MG63 (cell line): Measurements from ENCODE around the gene SCRN2. TPM values are rescaled to one million over a fixed set of nuclear protein-coding genes. Genes with fewer than 3 reads are reported as not detected.

Experiments
- DNase-seq: peaks from one replicate; pipeline ENCODE4 v3.0.0-alpha.2; 2020
- H3K27me3 ChIP-seq: fragments of 250-450 bp; sonication (Bioruptor Pico); 2 replicates; pipeline ENCODE4 v1.5.1; 2020; ENCODE audit warnings: mild to moderate bottlenecking, moderate library complexity
- H3K36me3 ChIP-seq: fragments of 250-450 bp; sonication (Bioruptor Pico); 2 replicates; pipeline ENCODE4 v1.5.1; 2020; ENCODE audit warnings: mild to moderate bottlenecking, moderate library complexity
- H3K4me3 ChIP-seq: fragments of 250-450 bp; sonication (Bioruptor Pico); 2 replicates; pipeline ENCODE4 v1.5.1; 2020; ENCODE audit warnings: mild to moderate bottlenecking, moderate library complexity
- H3K9me3 ChIP-seq: fragments of 250-450 bp; sonication (Bioruptor Pico); 2 replicates; pipeline ENCODE4 v1.5.1; 2020; ENCODE audit warnings: mild to moderate bottlenecking, moderate library complexity
- total RNA-seq: library from RNA; depleted of rRNA; stranded (reverse); fragments of >200 nt; shearing (Covaris generic); gene quantifications from 2 replicates; pipeline ENCODE4 v1.2.3, GENCODE V29; 2014; ENCODE audit warnings: low replicate concordance

The SCRN2 gene
- total RNA-seq, 1 experiment from 2014 or later, result 45.0 TPM

DNA sequence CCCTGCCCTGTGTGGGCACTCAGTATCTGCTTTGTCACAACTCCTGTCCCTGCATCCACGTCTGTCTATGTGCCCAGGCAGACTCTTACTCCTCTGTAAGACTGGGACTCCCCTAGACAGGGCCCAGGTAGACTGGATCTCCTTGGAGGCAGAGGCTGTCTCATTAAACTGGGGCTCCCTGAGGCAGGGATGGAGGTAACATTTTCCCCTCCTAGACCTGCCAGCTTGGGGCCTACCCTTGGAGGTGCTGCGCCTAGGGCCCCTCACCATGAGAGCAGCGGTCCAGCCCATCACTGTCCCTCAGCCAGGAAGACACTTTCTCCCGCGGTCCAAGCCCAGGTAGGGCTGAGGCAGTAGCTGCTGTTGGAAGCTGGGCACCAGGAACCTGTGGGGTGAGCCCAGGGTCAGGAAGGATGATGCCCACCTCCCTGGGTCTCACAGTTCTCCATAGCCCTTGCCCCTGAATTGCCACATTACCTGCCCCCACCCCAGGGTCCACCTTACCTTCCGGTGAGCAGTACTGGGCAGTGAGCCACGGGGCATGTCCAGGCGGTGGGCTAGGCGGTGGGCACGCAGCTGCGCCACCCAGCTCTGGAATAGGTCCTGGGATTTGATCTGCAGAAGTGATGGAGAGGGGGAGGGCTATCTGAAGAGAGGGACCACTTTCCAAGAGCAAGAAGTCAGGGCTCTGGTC, 22.9 kb downstream of the SCRN2 start:
- no peak for DNase-seq
- Histone ChIP-seq H3K27me3 (no peaks in the 10 kb centered on the region), H3K4me3 (no peak overlapping the region), H3K9me3 (no peaks in the 10 kb centered on the region), H3K36me3 (peaks cover under 1% of the 10 kb centered on the region; the same call in 1 of the 2 replicates)

DNA sequence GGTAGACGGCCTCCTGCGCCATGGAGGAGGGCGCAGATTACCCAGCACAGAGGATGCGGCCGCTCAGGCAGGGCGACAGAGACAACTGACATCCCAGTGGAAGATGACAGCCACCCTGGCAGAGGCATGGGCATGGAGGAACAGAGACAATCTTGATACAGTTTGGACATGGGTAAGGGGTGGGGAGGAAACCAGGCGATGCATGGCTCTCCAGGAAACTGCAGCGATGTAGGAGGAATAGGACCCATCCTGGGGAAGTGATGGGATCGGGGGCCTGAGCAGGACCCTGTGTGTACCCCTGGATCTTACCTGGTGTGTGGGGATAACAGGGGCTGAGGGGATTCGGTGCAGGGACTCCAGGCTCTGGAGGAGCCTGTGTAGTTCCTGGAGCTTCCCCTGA, 24.1 kb downstream of the SCRN2 start:
- no peaks in the 10 kb centered on the region; the same call in 1 of the 2 replicates for H3K36me3 ChIP-seq
- no peak for DNase-seq

DNA sequence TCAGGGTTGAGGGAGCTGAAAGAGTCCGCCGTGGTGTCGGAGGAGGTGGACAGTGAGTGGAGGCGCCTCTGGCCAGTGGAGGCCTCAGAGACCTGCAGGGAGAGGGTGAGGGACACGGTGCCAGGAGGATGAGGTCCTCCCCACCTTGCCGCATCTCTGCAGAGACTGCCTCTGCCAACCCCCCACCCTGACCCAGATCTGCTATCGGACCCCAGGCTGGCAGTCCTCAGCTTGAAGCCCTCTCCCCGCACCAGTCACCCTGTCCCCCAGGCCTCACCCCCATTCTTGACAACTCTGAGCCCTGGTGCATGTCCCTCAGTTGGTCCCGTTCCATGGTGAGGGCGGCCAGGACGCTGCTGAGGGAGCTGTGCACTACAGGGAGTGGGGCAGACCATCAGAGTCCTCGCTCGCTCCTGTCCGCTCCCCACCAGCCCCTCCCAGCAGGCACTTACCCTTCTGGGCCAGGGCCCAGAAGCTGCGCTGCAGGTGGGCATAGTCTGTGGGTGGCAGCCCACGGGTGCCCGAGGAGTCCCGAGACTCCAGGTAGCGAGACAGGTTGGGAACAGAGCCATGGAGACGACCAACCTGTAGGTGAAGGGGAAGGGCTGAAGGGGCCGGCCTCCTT, 24.9 kb downstream of the SCRN2 start:
- H3K27me3 ChIP-seq, result no peaks in the 10 kb centered on the region
- H3K9me3 ChIP-seq, result no peaks in the 10 kb centered on the region
- no peaks in the 10 kb centered on the region; the same call in 1 of the 2 replicates for H3K36me3 ChIP-seq
- no peak for DNase-seq
- H3K4me3 ChIP-seq, result no peak overlapping the region

More for the DNA sequence above, 24.1 kb downstream of the SCRN2 start:
- no peak overlapping the region for H3K4me3 ChIP-seq
- H3K9me3 ChIP-seq, result no peaks in the 10 kb centered on the region
- no peaks in the 10 kb centered on the region for H3K27me3 ChIP-seq

DNA sequence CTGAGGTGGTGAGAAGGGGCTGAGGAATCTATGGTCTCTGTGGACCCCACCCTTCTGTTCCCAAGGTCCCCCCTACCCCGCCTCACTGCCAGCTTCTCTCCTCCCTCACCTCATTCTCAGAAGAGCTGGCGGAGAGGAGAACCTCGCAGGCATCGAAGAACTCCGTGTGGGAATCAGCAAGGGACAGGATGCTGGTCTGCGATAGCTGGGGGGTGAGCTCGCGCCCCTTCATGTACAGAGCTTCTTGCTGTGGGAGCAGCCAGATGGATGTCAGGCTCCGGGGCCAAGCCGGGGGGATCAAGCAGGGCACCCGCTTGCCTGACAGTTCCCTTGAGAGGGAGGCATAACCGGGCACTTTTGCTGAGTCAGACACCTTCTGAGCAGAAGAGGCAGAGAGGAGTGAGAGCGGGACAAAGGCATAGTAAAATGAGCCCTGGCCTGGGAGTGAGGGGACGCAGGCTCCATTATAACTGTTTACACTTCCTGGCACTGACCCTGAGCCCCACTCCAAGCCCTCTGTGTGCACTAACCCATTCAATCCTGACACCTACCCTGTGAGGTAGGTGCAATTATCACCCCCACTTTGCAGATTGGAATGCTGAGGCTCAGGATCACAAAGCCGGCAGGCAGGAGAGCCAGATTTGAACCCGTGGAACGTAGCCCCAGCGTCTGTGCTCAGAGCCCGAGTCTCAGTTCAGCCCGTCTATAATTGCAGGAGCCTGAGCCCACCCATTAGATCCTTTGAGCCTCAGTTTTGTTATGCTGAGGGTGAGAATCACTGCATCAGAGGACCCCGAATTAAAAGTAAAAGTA, 25.8 kb downstream of the SCRN2 start:
- H3K4me3 ChIP-seq, result no peak overlapping the region
- H3K36me3 ChIP-seq, result peaks cover under 1% of the 10 kb centered on the region; the same call in 1 of the 2 replicates
- no peaks in the 10 kb centered on the region for H3K9me3 ChIP-seq
- no peaks in the 10 kb centered on the region for H3K27me3 ChIP-seq
- DNase-seq, result no peak

DNA sequence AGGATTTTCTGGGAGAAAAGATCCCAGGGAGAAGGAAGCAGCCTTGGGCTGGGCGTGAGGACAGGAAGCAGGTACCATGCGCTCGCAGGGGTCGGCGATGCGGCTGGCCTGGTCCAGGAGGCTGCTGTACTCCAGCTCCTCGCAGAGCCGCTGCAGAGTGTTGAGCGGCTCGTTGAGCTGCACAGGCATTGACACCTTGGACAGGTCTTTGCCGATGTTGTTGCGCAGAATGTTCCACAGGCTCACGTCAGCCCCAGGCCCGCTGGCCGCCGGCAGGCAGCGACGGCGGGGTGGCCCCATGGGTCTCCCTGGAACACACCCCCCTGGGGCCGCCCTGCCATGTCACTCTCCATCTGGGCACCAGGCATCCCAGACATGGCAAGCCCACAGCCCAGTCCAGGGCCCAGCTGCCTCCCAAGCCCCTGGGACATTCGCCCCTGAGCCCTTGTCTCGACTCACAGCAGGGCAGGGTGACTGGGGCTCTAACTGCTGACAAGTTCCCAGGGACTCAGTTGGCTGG, 27.5 kb downstream of the SCRN2 start:
- no peak for DNase-seq
- no peak overlapping the region for H3K4me3 ChIP-seq
- H3K27me3 ChIP-seq, result no peaks in the 10 kb centered on the region
- peaks cover 16% of the 10 kb centered on the region for H3K36me3 ChIP-seq
- H3K9me3 ChIP-seq, result no peaks in the 10 kb centered on the region

DNA sequence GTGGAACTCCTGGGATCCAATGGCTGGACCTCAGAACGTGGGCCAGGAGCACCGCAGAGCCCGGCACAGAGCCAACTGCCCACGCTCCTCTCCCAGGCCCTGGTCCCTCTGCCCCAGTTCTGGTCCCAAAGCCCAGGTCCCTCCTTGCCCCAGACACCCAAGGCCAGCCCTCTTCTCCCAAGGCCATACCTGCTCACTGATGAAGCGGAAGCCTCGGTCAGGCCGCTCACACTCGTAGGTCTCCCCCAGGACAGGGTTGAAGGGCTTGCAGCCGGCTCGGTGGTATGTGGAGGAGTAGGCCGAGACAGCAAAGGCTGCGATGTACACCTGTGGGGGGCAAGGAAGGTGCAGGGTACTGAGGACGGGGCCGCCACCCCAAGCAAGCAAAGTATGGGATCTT, 28.0 kb downstream of the SCRN2 start:
- peaks cover 20% of the 10 kb centered on the region for H3K36me3 ChIP-seq
- DNase-seq, result no peak
- H3K9me3 ChIP-seq, result no peaks in the 10 kb centered on the region

DNA sequence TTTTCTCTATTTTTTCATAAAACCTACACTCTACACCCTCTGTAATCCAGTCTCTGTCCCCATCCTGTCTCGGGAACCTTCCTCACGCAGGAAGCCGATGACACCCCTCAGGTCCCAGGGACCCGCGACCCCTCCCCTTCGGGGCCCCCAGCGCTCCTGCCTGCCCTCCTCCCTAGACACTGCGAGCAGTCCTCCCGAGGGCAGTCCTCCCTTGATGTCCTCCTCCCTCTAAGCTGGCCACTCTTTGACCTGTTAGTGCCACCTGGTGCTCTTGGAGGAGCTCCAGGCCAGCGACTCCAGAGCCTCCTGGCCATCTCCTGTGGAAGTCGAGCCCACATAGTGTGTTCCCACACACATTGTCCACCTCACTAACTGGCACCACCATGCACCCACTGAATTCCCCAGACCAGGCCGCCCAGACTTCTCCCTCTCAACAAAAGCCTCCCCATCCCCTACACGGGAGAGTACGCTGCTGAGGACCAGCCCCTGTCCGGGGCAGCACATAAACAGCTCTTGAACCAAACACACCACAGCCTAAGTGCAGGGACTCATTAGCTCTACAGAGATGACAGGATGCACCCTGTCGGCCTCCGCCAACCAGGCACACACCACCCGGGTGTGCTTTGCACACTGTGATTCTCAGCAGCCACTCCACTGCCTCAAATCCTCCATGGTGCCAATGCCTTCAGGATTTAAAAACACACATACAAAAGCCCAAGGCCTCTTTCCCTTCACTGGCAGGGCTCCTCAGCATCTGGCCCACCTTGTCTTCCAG, 28.7 kb downstream of the SCRN2 start:
- Histone ChIP-seq H3K4me3 (no peak overlapping the region), H3K9me3 (no peaks in the 10 kb centered on the region), H3K36me3 (peaks cover 22% of the 10 kb centered on the region), H3K27me3 (no peaks in the 10 kb centered on the region)
- no peak for DNase-seq

More for the DNA sequence above, 28.0 kb downstream of the SCRN2 start:
- no peak overlapping the region for H3K4me3 ChIP-seq
- no peaks in the 10 kb centered on the region for H3K27me3 ChIP-seq

DNA sequence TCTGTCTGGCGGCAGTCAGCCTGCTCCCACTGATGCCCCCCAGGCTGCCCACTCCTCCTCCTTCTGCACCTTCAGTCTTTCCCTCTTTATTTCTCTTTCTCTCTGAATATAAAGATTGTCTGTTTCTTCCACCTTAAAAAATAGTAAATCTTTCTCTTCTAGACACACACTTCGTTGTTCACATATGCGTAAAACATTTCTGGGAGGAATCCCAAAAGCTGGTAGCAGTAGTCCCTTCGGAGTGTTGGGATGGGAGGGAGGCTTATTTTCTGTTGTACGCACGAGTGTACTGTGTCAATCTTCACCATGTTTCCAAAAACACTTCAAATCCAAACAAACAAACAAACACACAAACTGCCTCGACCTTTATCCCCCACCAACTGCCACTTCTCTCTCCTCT, 29.4 kb downstream of the SCRN2 start:
- Histone ChIP-seq H3K36me3 (peaks cover 28% of the 10 kb centered on the region), H3K4me3 (no peak overlapping the region), H3K9me3 (no peaks in the 10 kb centered on the region), H3K27me3 (no peaks in the 10 kb centered on the region)
- no peak for DNase-seq

DNA sequence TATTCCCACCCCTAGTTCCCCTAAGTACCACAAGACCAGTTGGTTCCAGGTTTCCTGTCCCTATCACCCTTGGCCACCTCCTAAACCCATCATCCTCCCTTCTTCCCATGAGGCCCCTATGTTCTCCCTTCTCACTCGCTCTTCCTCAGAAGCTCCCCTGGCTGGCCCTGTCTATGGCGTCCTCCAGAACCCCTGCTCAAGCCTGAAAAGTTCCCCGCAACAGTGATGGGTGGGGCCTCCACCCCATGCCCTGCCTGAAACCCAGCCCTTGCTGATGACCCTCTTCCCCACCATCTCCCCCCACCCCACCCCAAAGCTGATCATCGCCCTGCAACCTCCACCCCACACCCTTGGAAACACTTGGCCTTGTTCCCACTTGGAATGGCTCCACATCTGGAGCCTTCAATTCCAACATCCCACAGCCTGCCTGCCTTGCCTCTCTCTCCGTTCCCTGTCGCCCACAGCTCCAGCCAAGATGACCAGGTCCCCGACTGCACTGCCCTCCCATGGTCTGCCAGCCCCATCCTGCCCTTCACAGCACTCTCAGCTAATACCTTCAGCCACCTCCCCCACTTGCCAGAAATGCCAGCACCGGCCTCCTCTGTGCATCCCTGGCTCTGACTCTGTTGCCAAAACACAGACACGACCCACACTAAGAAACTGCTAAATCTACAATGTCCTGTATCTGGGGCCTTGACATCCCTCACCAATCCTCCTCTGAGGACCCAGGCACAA, 30.0 kb downstream of the SCRN2 start:
- peaks cover 28% of the 10 kb centered on the region for H3K36me3 ChIP-seq
- no peak for DNase-seq
- H3K9me3 ChIP-seq, result no peaks in the 10 kb centered on the region
- H3K4me3 ChIP-seq, result no peak overlapping the region
- no peaks in the 10 kb centered on the region for H3K27me3 ChIP-seq

DNA sequence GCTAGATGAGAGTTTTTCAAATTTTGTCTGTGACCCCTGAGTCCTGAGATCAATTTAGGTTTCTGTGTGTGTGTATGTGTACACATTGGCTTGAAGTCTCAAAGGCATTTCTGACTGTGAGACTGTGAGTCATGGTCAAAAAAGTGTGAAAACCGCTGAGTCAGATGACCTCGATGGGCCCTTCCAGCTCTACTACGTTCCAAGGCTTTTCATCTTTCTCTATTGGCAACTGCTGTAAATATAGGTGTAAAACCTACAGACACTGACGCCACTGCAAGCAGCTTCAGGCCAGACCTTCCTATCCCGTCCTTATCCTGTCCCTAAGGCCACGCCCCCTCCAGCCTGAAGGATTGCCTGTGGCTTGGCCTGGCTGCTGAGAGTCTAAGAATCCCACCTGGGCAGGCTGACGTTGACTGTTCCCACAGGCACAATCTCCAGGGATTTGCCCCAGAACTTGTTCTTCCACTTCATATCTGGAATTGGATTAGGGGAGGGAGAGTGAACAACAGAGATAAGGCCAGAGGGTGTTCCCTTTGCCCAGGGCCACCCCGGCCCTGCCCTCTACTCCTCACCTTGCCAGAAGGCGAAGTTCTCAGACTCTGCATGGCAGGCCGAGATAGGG, 30.8 kb downstream of the SCRN2 start:
- peak; percentile 65 for DNase-seq
- H3K9me3 ChIP-seq, result no peaks in the 10 kb centered on the region
- peaks cover under 1% of the 10 kb centered on the region; the same call in 1 of the 2 replicates for H3K27me3 ChIP-seq
- no peak overlapping the region for H3K4me3 ChIP-seq
- peaks cover 28% of the 10 kb centered on the region for H3K36me3 ChIP-seq

DNA sequence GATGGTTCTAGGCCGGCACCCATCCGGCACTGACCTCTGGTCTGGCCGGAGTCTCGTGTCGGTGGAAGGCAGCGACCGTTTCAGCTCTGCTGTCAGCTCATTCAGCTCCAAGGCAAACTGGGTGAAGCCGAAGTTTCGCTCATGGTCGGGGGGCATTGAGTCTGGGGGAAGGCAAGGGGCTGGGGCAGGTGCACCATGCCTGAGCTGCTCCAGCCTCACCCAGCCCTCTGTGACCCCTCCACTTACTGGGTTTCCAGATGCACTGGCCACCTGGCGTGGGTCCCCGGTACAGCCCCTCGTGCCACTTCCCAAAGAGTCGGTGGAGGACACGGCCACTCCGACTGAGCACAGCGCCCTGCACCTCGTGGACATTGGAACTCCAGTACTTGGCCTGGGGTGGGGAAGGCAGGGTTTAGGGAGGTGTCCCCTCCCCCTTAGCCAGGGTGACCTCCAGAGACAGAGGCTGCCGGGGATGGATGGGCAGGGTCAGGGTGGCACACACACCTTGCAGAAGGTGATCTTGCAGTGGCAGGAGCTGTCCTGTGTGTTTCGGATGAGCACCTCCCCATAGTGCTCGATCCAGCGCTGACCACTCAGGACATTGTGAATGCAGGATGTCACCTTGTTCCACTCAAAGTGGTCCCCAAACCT, 32.1 kb downstream of the SCRN2 start:
- H3K4me3 ChIP-seq, result no peak overlapping the region
- peaks cover 2% of the 10 kb centered on the region; the same call in 1 of the 2 replicates for H3K27me3 ChIP-seq
- no peak for DNase-seq
- H3K36me3 ChIP-seq, result peaks cover 28% of the 10 kb centered on the region
- H3K9me3 ChIP-seq, result no peaks in the 10 kb centered on the region

DNA sequence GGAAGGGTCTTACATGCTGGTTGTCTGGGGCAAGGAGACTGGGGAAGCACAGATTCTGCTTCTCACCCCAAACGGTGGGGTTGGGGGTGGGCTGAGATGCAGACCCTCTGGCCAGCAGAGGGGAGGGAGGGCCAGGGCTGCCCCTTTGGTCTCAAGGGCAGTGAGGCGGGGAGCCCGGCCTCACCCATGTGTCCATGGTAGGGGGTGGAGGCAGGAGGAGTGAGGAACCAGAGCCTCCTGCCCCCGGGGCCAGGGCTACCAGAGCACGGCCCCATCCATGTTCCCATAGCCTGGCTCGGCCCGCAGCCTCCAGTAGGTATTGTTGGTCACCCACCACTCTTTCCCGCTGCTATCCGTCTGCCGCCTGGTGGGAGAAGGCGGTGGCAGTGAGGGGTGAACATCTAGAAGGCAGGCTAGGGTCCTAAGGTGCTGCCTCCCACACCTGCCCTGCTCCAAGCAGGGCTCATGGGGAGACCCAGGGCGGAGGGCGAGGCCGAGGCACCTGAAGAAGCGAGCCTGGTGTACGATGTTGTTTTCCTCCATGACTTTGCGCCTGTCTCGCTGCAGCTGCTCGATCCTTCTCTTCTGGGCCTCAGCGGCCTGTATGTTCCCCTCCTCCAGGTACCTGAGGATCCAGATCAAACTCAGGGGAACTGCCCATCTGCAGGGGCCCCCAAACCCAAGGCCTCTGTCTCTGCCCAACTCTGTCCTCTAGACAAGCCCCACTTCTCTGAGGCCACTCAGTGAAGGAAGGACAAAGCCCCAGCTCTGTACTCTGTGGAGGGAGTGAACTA, 32.8 kb downstream of the SCRN2 start:
- H3K36me3 ChIP-seq, result peaks cover 28% of the 10 kb centered on the region
- DNase-seq, result no peak
- no peaks in the 10 kb centered on the region for H3K9me3 ChIP-seq
- no peak overlapping the region for H3K4me3 ChIP-seq
- peaks cover 2% of the 10 kb centered on the region; the same call in 1 of the 2 replicates for H3K27me3 ChIP-seq

DNA sequence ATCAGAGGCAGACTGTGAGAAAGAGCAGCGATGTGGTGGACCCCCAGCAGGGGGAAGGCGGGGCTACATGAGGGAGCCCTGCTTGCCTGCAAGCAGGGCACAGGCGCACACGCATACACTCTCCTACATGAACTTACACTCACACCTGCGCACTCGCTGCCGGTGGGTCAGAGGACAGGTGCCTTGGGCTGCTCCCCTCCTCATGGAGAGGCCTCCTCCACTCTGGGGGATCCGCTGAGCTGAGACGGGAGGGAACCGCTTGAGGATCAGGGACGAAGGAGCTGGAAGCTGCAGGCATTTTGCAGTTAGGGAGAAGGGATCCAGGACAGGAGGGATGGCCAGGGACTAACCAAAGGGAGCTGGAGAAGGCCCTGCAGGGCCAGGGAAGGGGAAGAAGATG, 33.7 kb downstream of the SCRN2 start:
- Histone ChIP-seq H3K36me3 (peaks cover 28% of the 10 kb centered on the region), H3K4me3 (no peak overlapping the region), H3K27me3 (peaks cover 2% of the 10 kb centered on the region; the same call in 1 of the 2 replicates), H3K9me3 (no peaks in the 10 kb centered on the region)
- DNase-seq, result no peak

DNA sequence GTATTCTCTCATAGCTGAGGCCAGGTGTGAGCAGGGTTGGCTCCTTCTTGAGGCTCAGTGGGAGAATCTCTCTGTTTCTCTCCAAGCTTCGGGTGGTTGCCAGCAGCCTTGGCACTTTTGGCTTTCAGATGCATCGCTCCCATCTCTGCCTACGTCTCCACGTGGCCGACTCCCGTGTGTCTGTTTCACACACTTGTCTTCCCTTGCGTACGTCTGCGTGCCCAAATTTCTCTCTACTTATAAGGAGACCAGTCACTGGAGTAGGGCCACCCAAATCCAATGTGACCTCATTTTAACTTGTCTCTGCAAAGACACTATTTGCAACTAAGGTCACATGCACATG, 34.2 kb downstream of the SCRN2 start:
- Histone ChIP-seq H3K36me3 (peaks cover 28% of the 10 kb centered on the region), H3K4me3 (no peak overlapping the region), H3K9me3 (no peaks in the 10 kb centered on the region), H3K27me3 (peaks cover 2% of the 10 kb centered on the region; the same call in 1 of the 2 replicates)
- no peak for DNase-seq
